Iris pigment epithelial cell (primary cell): ENCODE results near the gene TPSG1.
"Not testable (repeated sequence)": the region's sequence is repeated elsewhere in the genome, so short reads cannot be mapped to it uniquely, and the experiment has no call there.

ENCODE experiments used
- DNase-seq: peaks from one replicate; pipeline ENCODE4 v3.0.0-alpha.2; 2011; ENCODE audit warnings: low read depth

Gene TPSG1

GRCh38 chr16:1230471-1231212 lies 5.6 kb upstream of the TPSG1 start:
- not testable (repeated sequence) for DNase-seq

DNA sequence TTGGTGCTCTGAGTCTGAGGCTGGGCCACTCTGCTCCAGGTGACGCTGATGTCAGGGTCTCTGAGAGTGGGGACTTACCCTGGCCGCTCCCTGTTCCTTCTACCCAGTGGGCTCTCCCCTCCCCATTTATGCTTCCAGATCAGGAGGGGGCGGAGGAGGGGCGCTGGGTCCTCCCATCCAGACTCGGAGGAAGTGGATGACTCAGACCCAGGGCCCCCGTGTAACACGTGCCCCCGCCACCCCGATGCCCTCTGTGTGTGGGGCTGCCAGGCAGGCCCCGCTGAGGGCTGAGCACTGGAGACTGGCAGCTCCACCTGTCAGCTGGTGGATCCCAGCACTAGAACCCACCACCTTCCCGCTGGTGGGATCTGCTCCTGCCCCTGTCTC lies 5.0 kb upstream of the TPSG1 start, which contains the start of gene TPSB2:
Gene TPSB2 (minus strand): TSS at position 101 of the 387 bp plus-strand sequence. CDS start 233 bp downstream, outside the sequence.
- DNase-seq, result not testable (repeated sequence)

- not testable (repeated sequence) for DNase-seq
Observed at GRCh38 chr16:1229476-1229875, 4.4 kb upstream of the TPSG1 start.

DNA sequence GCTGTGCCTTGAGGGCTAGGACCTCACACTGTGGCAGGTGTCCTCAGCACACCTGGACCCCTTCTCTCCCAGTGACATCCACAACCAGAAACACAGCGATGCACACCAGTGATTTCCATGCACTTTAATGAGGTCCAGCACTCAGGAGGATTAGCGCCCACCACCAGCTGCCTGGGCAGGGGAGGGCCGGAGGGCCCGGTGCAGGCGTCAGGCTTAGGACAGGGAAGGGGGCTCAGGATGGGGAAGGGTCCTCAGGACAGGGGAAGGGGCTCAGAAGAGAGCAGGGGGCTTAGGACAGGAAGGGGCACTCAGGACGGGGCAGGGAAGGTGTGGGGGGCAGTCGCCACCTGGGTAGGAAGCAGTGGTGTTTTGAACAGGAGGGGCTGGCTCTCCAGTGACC lies 3.2 kb upstream of the TPSG1 start:
- not testable (repeated sequence) for DNase-seq

DNA sequence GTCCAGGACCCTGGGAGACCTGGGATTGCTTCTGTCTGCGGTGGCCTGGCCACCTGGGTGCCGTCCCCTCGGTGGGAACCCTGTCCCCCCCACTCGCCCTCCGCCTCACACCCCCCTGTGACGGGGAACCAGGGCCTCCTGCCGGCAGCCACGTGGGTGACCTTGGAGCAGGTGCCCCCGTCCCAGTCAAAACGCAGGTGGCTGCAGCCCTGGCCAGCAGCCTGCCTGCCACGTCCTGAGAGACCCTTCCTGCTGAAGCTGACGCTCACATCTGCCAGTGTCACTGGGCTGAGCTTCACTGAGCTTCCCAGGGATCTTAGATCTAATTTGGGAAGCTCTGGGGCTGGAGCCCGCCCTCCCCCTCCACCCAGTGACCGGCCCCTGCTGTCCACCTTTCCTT lies 1.6 kb upstream of the TPSG1 start:
- not testable (repeated sequence) for DNase-seq

DNA sequence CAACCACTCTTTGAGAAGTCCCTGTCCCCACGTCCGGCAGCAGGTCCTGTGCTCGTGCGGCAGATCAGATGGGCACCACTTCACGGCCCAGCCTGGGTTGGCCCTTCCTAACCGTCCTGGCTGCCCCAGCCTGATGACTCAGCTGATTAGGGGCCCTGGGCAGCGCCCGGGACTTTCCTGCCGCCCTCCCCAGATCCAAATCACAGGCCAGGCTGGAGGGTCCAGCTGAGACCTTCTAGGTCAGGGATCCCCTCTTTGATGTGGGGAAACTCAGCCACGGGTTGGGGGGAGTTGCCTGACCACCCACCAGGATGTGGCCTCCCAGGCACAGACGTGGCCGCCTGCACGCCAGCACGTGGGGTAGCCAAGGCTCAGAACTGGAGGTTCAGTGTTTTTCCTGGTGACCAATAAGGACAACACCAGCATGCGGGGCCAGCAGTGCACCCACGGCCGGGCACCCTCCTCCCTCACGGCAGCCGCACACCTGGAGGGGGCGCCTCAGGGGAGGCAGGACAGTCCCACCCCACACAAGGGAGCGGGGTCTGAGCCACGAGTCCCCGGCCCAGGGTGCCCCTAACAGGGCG lies 752 bp upstream of the TPSG1 start:
- DNase-seq, result not testable (repeated sequence)

DNA sequence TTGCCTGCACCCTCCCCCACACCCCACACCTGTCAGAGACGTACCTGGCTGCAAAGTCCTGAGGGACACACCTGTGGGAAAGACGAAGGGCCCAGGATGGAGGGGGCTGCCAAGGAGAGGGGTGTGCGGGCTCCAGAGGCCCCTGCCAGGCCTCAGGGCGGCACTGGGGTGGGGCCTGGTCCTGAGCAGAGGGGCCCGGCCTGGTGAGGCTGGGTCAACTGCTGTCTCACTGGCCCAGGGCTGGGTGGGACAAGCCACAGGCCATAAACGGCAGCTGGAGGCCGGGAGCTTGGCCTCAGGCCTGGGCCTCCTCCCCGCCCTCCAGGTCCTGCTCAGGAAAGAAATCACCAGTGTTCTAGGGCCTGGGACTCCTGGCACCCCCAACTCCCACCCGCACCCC lies 510 bp downstream of the TPSG1 start:
- no peak for DNase-seq

GRCh38 chr16:1223355-1224214 lies 1.5 kb downstream of the TPSG1 start:
- no peak for DNase-seq

DNA sequence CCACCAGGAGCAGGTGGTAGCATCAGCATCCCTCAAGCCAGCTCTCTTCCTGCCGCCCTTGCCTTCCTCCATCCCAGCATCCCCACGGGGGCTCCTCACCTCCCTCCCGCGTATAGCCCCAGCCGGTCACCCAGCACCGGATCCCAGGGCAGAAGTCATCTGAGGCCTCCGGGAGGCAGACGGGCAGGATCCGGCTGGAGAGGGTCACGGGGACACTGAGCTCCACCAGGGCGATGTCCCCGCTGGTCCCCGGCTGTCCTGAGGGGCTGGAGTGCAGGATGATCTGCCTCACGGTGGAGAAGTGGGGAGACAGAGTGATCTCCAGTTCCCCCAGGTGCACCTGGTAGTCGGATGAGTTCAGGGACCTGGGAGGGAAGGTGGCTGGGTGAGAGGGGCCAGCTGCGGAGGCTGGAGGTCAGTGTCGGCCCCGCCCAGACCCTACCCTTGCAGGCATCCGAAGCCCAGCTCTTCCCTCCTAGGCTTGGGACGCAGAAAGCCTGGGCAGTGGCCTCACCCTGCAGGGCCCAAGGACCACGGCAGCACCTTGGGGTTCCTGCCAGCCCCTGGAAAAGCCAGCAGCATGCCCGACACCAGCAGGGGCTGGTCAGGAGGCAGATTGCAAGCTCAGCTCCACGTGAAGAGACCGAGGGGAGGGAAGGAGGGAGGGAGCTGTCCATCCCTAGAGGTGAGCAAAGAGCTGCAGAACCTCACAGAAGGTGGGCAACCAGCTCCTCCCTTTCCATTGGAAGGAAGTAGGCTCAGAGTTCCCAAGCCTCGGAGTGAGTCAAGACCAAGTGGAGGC lies 2.3 kb downstream of the TPSG1 start:
- DNase-seq, result no peak

- no peak for DNase-seq
Observed at GRCh38 chr16:1221628-1222552, 3.2 kb downstream of the TPSG1 start.

GRCh38 chr16:1220841-1221627 lies 4.0 kb downstream of the TPSG1 start:
- DNase-seq, result no peak

DNA sequence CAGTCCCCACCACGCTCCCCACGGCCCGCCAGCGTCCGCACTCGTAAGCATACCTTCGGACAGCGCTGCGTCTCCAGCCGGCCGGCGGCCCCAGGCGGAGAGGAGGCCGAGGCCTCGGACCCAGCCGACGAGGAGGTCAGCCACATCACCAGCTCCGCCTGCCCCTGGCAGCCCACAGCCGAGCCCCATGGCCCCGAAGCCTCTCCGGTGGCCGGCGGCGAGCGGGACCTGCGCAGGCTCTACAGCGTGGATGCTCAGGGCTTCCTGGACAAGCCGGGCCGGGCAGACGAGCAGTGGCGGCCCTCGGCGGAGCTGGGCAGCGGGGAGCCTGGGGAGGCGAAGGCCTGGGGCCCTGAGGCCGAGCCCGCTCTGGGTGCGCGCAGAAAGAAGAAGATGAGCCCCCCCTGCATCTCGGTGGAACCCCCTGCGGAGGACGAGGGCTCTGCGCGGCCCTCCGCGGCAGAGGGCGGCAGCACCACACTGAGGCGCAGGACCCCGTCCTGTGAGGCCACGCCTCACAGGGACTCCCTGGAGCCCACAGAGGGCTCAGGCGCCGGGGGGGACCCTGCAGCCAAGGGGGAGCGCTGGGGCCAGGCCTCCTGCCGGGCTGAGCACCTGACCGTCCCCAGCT lies 4.9 kb downstream of the TPSG1 start:
- DNase-seq, result no peak

DNA sequence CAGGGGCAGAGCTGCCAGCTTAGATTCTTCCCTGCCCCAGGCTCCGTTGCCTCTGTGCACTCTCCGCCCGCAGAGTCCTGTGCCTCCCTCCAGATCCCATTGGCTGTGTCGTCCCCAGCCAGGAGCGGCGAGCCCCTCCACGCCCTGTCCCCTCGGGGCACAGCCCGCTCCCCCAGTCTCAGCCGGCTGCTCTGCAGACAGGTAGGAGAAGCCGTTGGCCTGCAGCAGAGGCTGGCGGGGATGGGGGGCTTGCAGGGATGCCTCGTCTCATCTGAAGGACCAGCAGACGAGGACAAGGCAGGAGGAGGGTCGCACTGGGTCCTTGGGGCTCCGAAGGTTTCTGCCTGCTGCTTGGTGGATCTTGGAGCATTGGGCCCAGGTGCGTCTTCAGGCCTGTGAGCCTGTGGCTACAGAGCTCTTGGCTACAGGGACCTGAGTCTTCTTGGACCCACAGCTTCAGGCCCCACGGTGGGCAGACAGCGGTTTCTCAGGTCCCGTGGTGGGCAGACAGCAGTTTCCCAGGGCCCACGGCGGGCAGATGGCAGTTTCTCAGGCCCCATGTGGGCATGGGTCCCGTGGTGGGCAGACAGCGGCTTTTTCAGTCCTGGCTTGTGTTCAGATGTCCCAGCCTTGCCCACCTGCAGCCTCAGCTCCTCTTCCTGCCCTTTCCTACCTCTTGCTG lies 6.0 kb downstream of the TPSG1 start:
- DNase-seq, result no peak

DNA sequence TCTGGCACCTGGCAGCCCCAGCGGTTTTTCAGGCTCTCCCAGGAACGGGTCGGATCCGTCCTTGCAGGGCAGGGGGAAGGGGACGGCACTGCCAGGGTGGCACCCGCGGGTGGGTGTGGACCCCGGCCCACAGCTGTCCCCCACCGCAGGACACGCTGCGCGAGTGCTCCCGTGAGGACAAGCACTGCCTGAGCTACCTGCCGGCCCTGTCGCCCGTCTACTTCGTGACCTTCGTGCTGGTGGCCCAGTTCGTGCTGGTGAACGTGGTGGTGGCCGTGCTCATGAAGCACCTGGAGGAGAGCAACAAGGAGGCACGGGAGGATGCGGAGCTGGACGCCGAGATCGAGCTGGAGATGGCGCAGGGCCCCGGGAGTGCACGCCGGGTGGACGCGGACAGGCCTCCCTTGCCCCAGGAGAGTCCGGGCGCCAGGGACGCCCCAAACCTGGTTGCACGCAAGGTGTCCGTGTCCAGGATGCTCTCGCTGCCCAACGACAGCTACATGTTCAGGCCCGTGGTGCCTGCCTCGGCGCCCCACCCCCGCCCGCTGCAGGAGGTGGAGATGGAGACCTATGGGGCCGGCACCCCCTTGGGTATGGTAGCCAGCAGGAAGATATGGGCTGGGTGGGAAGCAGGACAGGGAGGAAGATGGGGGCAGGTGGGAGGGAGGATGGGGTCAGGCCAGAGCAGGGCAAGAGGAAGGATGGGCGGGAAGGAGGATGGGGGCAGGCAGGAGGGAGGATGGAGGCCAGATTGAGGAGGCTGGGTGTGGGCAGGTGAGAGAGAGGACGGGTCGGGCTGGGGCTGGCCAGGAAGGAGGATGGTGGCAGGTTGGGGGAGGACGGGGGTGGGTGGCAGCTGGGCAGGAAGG lies 6.8 kb downstream of the TPSG1 start:
- DNase-seq, result no peak

GRCh38 chr16:1217526-1217925 lies 7.5 kb downstream of the TPSG1 start:
- no peak for DNase-seq

DNA sequence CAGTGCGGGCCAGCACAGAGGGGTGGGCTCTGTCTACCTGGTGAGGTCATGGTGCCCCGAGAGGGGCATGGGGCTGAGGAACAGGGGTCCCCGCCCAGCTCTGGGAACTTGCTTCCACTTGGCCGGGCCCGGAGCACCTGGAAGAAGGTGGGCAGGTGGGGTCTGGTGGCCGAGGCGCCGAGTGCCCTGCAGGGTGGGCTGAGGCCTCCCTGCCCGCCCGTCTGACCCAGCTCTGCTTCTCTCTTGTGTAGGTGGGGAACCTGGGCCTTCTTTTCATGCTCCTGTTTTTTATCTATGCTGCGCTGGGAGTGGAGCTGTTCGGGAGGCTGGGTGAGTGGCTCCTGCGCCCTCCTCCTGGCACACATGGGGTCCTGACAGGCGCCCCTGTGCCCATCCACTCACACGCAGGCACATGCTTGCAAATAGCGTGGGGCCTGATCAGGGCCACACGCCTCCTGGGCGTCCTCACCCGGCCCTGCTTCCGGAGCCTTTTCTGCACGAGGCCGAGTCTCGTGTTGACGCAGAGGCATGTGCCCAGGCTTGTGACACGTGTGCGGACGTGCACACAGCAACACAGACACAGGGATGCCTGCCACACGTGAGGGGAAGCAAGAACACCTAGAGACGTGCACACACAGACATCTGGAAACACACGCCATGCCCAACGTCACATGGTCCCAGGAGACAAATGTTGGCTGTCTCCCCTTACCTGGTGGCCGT lies 8.2 kb downstream of the TPSG1 start:
- no peak for DNase-seq

GRCh38 chr16:1216296-1216619 lies 8.8 kb downstream of the TPSG1 start:
- no peak for DNase-seq
